ENCODE results near the gene KRT1. TPM values are rescaled to one million over a fixed set of nuclear protein-coding genes. Genes with fewer than 3 reads are reported as not detected.

Gene KRT1
- polyA plus RNA-seq, 1 of the 3 experiments (the other 2 are of a cell fraction): not detected

GRCh38 chr12:52677126-52677525 lies 3.1 kb downstream of the KRT1 start:
- ChIA-PET CTCF (no interaction called here), POLR2A (no interaction called here)
- Histone ChIP-seq H3K36me3 (replicated peaks in 1 of 2; ENCODE audit: control insufficient read depth in 1 of 2, insufficient read depth in 2 of 2, low read length in 1 of 2) (no peaks in the 10 kb centered on the region), H4K20me1 (ENCODE audit: insufficient read depth) (no peaks in the 10 kb centered on the region), H3K9me2 (no peaks in the 10 kb centered on the region), H3K9ac (no peak overlapping the region), H3K79me2 (ENCODE audit: insufficient read depth) (no peaks in the 10 kb centered on the region), H3K4me1 (ENCODE audit: control insufficient read depth in 1 of 2, insufficient read depth in 2 of 2, low read depth in 1 of 2, low read length in 1 of 2) (no peaks in the 10 kb centered on the region), H3K27me3 (ENCODE audit: insufficient read depth) (peaks cover 43% of the 10 kb centered on the region; the same call in 1 of the 2 replicates), H3K27ac (ENCODE audit: low read depth in 2 of 2, low read length in 1 of 2) (no peak overlapping the region), H3K4me2 (no peak overlapping the region), H3K9me3 (no peaks in the 10 kb centered on the region), H3K4me3 (ENCODE audit: low read depth in 2 of 2, low read length in 1 of 2) (no peak overlapping the region), H3F3A (replicated peaks; ENCODE audit: insufficient read depth) (no peaks in the 10 kb centered on the region), H2AFZ (ENCODE audit: low read depth) (no peak overlapping the region)
- TF ChIP-seq FOSL2 (IDR thresholded peaks at IDR 0.05; ENCODE audit: borderline replicate concordance, low read depth) (no peak), RCOR1 (IDR thresholded peaks at IDR 0.05; ENCODE audit: low read length) (no peak), IRF3 (IDR thresholded peaks at IDR 0.05; ENCODE audit: low read depth, low read length) (no peak), GABPA (IDR thresholded peaks at IDR 0.05; ENCODE audit: low read depth) (no peak), RFX5 (IDR thresholded peaks at IDR 0.05; ENCODE audit: low read length) (no peak), SIN3A (IDR thresholded peaks at IDR 0.05; ENCODE audit: borderline replicate concordance, low read depth, low read length) (no peak), RAD21 (IDR thresholded peaks at IDR 0.05; ENCODE audit: low read length) (no peak)
- WGBS (ENCODE audit: low lambda C conversion rate): 25% methylated on average over 5 of the region's 5 CpGs
- no peak for DNase-seq

- Histone ChIP-seq H3K27me3 (ENCODE audit: insufficient read depth) (peaks cover 53% of the 10 kb centered on the region), H4K20me1 (ENCODE audit: insufficient read depth) (no peaks in the 10 kb centered on the region), H2AFZ (ENCODE audit: low read depth) (no peak overlapping the region), H3K79me2 (ENCODE audit: insufficient read depth) (no peaks in the 10 kb centered on the region), H3K9me2 (no peaks in the 10 kb centered on the region), H3K4me2 (no peak overlapping the region), H3K9ac (no peak overlapping the region), H3F3A (replicated peaks; ENCODE audit: insufficient read depth) (no peaks in the 10 kb centered on the region), H3K36me3 (replicated peaks in 1 of 2; ENCODE audit: control insufficient read depth in 1 of 2, insufficient read depth in 2 of 2, low read length in 1 of 2) (no peaks in the 10 kb centered on the region), H3K9me3 (no peaks in the 10 kb centered on the region), H3K4me1 (ENCODE audit: control insufficient read depth in 1 of 2, insufficient read depth in 2 of 2, low read depth in 1 of 2, low read length in 1 of 2) (no peaks in the 10 kb centered on the region), H3K4me3 (ENCODE audit: low read depth in 2 of 2, low read length in 1 of 2) (no peak overlapping the region), H3K27ac (ENCODE audit: low read depth in 2 of 2, low read length in 1 of 2) (no peak overlapping the region)
- POLR2A ChIA-PET: no interaction called here
- 29% methylated on average over 7 of the region's 7 CpGs for WGBS (ENCODE audit: low lambda C conversion rate)
- DNase-seq: no peak
- TF ChIP-seq GATA2 (CRISPR knock-in tag; IDR thresholded peaks at IDR 0.05): no peak
- TF ChIP-seq CTCF (IDR thresholded peaks at IDR 0.05): no peak
- TF ChIP-seq YY1 (IDR thresholded peaks at IDR 0.05; ENCODE audit: low read depth): no peak
- TF ChIP-seq JUND (IDR thresholded peaks at IDR 0.05): no peak
- TF ChIP-seq IRF3 (IDR thresholded peaks at IDR 0.05; ENCODE audit: low read depth, low read length): no peak
- TF ChIP-seq EP300 (IDR thresholded peaks at IDR 0.05; ENCODE audit: borderline replicate concordance in 1 of 2, low read depth in 1 of 2, low read length in 1 of 2): no peak
- TF ChIP-seq SMC3 (IDR thresholded peaks at IDR 0.05; ENCODE audit: low read depth, low read length): no peak
- TF ChIP-seq FOXM1 (IDR thresholded peaks at IDR 0.05; ENCODE audit: low read depth): no peak
- TF ChIP-seq PBX3 (IDR thresholded peaks at IDR 0.05): no peak
- no peak for TF ChIP-seq MAX (IDR thresholded peaks at IDR 0.05; ENCODE audit: low read depth)
- CTCF ChIA-PET: interaction anchor here (0.7 to 1.0 kb wide), 2 partner anchors 9 to 17 kb away, joined by 3 to 4 read pairs; no protein-coding TSS in a partner anchor
Measured at GRCh38 chr12:52676163-52676562, 4.0 kb downstream of the KRT1 start.
